ENCODE results near the gene CTIF. TPM values are rescaled to one million over a fixed set of nuclear protein-coding genes. Genes with fewer than 3 reads are reported as not detected.

CTIF gene
- total RNA-seq, 1 donor from 2014 or later = 35.1 TPM

DNA sequence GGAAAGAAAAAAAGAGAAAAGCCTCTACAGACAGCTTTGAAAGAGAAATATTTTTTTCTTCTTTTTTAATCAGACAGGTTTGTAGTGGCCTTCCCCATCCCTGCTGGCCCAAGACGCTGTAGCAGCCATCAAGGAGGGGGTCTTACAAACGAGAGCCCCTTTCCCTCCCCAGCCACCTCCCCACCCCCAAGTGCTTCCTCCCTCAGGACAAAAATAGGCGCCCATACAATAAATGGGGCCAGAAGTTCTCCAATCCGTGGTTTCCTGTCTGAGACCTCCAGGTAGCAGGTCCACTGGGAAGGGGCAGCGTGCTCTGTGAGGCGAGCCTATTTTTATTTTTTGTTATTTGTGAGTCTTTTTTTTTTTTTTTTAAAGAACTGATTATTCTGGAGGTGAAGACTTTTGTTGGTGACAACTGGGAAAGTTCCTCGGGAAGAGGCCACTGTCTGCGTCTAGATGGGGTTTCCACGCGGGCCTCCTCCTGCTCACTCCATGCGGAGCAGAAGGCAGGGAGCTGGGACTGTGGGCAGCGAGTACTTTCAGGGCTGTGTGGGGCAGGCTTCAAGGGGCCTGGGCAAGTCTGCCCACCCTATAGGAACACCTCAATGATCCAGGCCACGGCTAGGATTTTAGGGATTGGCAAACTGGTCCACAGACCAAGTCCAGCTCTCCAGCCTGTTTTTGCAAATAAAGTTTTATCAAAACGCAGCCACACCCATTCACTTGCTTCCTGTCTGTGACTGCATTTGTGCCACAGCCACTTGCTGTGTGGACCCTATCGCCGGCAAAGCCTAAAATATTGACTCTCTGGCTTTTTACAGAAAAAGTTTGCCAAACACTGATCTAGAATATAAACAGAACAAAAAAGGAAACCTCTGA, 139.6 kb downstream of the CTIF start:
- no peak overlapping the region for H3K27ac ChIP-seq
- no peak for DNase-seq (ENCODE audit: extremely low spot score in 2 of 2)
- H3K4me1 ChIP-seq = peaks cover 21% of the 10 kb centered on the region
- H3K27me3 ChIP-seq = no peaks in the 10 kb centered on the region
- intact Hi-C loops (cut with DNase I) = loop anchor here (10.0 kb wide), 2 partner anchors 496 to 806 kb away; partner anchors contain the start of gene C18orf32
- H3K36me3 ChIP-seq = no peaks in the 10 kb centered on the region
- no peak overlapping the region for H3K4me3 ChIP-seq
- no peaks in the 10 kb centered on the region for H3K9me3 ChIP-seq
- TF ChIP-seq POLR2AphosphoS5 (IDR thresholded peaks at IDR 0.05; ENCODE audit: insufficient read depth in 1 of 2, low read depth in 1 of 2) (no peak), POLR2A (IDR thresholded peaks at IDR 0.05) (no peak)
- TF ChIP-seq, protein P1, sequence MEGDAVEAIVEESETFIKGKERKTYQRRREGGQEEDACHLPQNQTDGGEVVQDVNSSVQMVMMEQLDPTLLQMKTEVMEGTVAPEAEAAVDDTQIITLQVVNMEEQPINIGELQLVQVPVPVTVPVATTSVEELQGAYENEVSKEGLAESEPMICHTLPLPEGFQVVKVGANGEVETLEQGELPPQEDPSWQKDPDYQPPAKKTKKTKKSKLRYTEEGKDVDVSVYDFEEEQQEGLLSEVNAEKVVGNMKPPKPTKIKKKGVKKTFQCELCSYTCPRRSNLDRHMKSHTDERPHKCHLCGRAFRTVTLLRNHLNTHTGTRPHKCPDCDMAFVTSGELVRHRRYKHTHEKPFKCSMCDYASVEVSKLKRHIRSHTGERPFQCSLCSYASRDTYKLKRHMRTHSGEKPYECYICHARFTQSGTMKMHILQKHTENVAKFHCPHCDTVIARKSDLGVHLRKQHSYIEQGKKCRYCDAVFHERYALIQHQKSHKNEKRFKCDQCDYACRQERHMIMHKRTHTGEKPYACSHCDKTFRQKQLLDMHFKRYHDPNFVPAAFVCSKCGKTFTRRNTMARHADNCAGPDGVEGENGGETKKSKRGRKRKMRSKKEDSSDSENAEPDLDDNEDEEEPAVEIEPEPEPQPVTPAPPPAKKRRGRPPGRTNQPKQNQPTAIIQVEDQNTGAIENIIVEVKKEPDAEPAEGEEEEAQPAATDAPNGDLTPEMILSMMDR (IDR thresholded peaks at IDR 0.05) = no peak

DNA sequence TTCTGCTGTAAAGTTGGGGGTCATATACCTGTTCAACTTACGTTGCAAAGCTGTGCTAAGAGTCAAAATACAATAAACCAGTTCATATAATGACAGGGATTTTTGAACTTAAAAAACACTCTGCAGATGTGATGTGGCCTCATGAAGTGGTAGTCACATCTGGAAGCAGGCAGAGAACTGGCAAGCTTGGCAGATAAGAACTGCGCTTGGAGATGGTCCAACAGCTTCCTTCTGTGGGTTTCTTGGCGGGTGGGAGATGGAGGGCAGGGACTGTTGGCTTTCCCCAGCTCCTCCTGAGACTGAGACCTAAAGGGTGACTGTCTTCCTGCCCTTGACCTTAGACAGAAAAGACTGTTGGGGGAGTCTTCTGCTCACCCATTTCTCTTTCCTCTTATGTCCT, 140.4 kb downstream of the CTIF start:
- no peaks in the 10 kb centered on the region for H3K36me3 ChIP-seq
- no peak overlapping the region for H3K27ac ChIP-seq
- no peak for DNase-seq (ENCODE audit: extremely low spot score in 2 of 2)
- intact Hi-C loops (cut with DNase I) = loop anchor here (10.0 kb wide), 2 partner anchors 496 to 806 kb away; partner anchors contain the start of gene C18orf32
- H3K4me1 ChIP-seq = peaks cover 21% of the 10 kb centered on the region
- TF ChIP-seq POLR2A (IDR thresholded peaks at IDR 0.05) (no peak), POLR2AphosphoS5 (IDR thresholded peaks at IDR 0.05; ENCODE audit: insufficient read depth in 1 of 2, low read depth in 1 of 2) (no peak)
- TF ChIP-seq, protein P1 (IDR thresholded peaks at IDR 0.05) = no peak
- no peaks in the 10 kb centered on the region for H3K9me3 ChIP-seq
- no peak overlapping the region for H3K4me3 ChIP-seq
- H3K27me3 ChIP-seq = no peaks in the 10 kb centered on the region

DNA sequence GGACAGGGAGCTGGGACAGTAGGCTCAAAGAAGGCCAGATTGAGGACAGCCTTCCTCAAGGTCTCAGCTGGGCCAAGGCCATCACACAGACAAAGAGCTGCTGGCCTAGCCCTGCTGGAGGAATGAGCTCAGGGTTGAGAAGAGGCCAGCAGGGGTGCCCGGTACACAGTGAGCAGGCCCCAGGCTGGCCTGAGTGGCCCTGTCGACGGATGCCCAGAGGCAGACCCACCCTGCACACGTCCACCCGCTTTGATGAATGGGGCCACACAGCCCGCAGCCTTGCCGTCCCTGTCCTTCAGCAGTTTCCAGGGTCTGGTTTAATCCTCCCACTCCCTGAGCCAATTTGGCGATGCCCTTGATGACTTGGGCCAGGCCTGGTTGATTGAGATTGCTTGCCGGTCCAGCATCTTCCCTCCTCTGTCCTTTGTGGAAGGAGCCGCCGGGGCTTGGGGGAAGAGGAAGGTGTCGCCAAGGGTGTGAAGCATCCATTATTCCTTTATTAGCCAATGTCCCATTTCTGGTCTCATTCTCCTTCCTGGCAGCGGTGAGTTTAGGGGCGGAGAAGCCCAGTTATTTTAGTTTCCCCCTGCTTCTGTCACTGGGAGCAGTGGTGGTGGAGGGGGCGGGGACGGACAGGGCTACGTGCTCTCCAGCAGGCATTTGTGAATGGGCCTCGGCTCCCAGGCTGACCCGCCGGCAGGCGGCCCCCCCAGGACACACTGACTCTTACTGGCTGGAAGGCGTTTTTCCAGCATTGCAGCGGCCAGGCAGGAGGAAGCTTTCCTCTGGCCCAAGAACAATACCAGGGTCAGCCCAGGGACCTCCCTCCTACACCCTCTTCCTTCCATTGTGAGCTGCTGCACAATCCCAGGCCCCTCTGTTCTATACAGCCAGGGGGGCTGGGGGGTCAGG, 141.8 kb downstream of the CTIF start:
- intact Hi-C loops (cut with DNase I) = loop anchor here (10.0 kb wide), 2 partner anchors 94 to 274 kb away; partner anchors contain the start of gene SMAD7
- Histone ChIP-seq H3K36me3 (no peaks in the 10 kb centered on the region), H3K9me3 (no peaks in the 10 kb centered on the region), H3K27me3 (no peaks in the 10 kb centered on the region), H3K4me1 (peaks cover 12% of the 10 kb centered on the region), H3K4me3 (no peak overlapping the region), H3K27ac (no peak overlapping the region)
- peak in 1 of 2 donors; percentile 15 for TF ChIP-seq POLR2AphosphoS5 (IDR thresholded peaks at IDR 0.05; ENCODE audit: insufficient read depth in 1 of 2, low read depth in 1 of 2)
- TF ChIP-seq, protein P1 (IDR thresholded peaks at IDR 0.05) = peak in 1 of 3 experiments; percentile 9
- no peak for TF ChIP-seq POLR2A (IDR thresholded peaks at IDR 0.05)
- DNase-seq (ENCODE audit: extremely low spot score in 2 of 2) = no peak

DNA sequence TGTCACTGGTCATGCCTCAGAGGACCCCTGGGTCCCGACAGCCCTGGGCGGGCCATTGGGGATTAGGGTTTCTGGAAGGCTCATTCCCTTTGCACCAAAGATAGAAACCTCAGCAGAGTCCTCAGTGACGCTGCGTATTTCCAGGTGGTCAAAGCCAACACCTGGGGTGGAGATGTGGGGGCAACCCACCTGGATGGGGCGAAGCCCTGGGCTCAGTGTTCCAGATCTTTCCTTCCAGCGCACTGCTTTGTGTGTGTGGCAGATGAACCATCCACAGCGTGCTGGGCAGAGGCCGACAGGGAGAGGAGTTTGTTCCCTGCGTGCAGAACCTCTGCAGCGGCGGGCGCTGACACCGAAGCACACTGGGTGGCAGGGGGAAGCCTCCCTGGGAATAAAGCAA, 143.9 kb downstream of the CTIF start:
- intact Hi-C loops (cut with DNase I) = loop anchor here (10.0 kb wide), 2 partner anchors 92 to 272 kb away; partner anchors contain the start of gene SMAD7
- no peaks in the 10 kb centered on the region for H3K4me1 ChIP-seq
- no peaks in the 10 kb centered on the region for H3K9me3 ChIP-seq
- H3K27ac ChIP-seq = no peak overlapping the region
- TF ChIP-seq POLR2A (IDR thresholded peaks at IDR 0.05) (no peak), POLR2AphosphoS5 (IDR thresholded peaks at IDR 0.05; ENCODE audit: insufficient read depth in 1 of 2, low read depth in 1 of 2) (no peak)
- TF ChIP-seq, protein P1 (IDR thresholded peaks at IDR 0.05) = no peak
- H3K4me3 ChIP-seq = no peak overlapping the region
- no peaks in the 10 kb centered on the region for H3K27me3 ChIP-seq
- DNase-seq (ENCODE audit: extremely low spot score in 2 of 2) = no peak
- H3K36me3 ChIP-seq = no peaks in the 10 kb centered on the region
